Large intestine (tissue), 3 donors: Measurements from ENCODE around the gene SPOCD1. TPM values are rescaled to one million over a fixed set of nuclear protein-coding genes. Genes with fewer than 3 reads are reported as not detected.
A peak's percentile ranks its signal among the peaks of the same experiment; 100 is the strongest.

Experiments
- DNase-seq, 2 donors: peaks; one replicate each; pipeline versions ENCODE4 v3.0.0 to v3.0.0-alpha.2; 2013
- H3K27ac ChIP-seq: one replicate; pipeline ENCODE4 v1.5.1; 2013; ENCODE audit warnings: low read length
- H3K27me3 ChIP-seq: 2 replicates; pipeline ENCODE4 v1.6.1; 2013; ENCODE audit warnings: low read length; ENCODE audit not compliant: control insufficient read depth, insufficient read depth
- H3K36me3 ChIP-seq: 2 replicates; pipeline ENCODE4 v1.6.1; 2013; ENCODE audit warnings: low read length; ENCODE audit not compliant: control insufficient read depth, insufficient read depth
- H3K4me1 ChIP-seq: one replicate; pipeline ENCODE4 v1.6.1; 2013; ENCODE audit warnings: low read length; ENCODE audit not compliant: control insufficient read depth, insufficient read depth
- H3K4me3 ChIP-seq: one replicate; pipeline ENCODE4 v1.5.1; 2013; ENCODE audit warnings: low read length
- H3K9me3 ChIP-seq: one replicate; pipeline ENCODE4 v1.6.1; 2013; ENCODE audit warnings: mild to moderate bottlenecking, low read depth, low read length, moderate library complexity; ENCODE audit not compliant: control insufficient read depth
- WGBS: methylation state at CpG from one replicate; pipeline ENCODE4 v1.1.5; 2013; ENCODE audit warnings: low lambda C conversion rate; ENCODE audit not compliant: insufficient coverage; 5-methylcytosine and 5-hydroxymethylcytosine counted together
- polyA plus RNA-seq: library from polyadenylated mRNA; unstranded; fragments of 120-200 nt; gene quantifications from one replicate; pipeline ENCODE4 v1.2.1, GENCODE V29; 2013

The SPOCD1 gene
- polyA plus RNA-seq, 1 donor = 1.2 TPM

DNA sequence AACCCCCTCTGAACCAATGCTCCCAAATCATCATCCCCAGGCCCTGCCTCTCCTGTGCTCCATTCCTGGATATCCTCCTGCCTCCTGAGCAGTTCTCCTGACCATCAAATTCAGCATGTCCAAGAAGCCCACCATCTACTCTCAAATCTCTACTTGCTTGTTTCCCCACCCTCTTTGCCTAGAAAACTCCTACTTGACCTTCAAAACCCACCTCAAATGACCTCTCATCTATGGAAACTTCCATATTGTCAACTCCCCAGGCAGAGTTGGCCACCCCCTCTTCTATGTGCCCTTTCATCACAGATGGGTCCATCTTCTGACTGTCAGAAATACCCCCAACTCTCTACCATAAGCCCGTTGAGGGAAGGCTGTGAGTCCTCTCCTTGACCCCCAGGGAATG is 68.5 kb downstream of the SPOCD1 start:
- no peak overlapping the region for H3K4me3 ChIP-seq
- H3K27me3 ChIP-seq = no peaks in the 10 kb centered on the region
- no CpG with 5 or more reads among the region's 1 CpG for WGBS
- peaks cover 85% of the 10 kb centered on the region for H3K4me1 ChIP-seq
- H3K9me3 ChIP-seq = no peaks in the 10 kb centered on the region
- DNase-seq = no peak
- H3K36me3 ChIP-seq = no peaks in the 10 kb centered on the region
- peak overlapping the region; percentile 69 for H3K27ac ChIP-seq

DNA sequence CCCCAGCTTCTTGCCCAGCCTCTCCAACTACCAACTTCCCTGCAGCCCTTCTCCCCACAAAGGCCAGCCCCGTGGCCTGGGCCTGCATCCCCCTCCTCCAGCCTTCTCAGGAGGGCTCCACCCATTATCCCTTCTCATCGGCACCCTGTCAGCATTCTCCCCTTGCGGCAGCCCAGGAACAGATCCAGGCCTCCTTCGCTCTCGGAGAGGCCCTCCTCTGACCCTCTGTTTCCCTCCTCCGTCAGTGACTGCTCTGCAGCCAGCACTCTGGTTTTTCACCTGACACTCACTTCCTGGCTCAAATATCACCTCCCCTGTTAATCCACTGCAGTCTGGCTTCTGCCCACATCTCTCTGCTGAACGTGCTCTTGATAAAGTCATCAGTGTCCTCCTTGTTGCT is 69.1 kb downstream of the SPOCD1 start:
- Histone ChIP-seq H3K9me3 (no peaks in the 10 kb centered on the region), H3K36me3 (peaks cover under 1% of the 10 kb centered on the region), H3K27me3 (no peaks in the 10 kb centered on the region), H3K4me3 (no peak overlapping the region), H3K27ac (peak overlapping the region; percentile 63), H3K4me1 (peaks cover 79% of the 10 kb centered on the region)
- no peak for DNase-seq
- 58% methylated on average over 4 of the region's 7 CpGs for WGBS

DNA sequence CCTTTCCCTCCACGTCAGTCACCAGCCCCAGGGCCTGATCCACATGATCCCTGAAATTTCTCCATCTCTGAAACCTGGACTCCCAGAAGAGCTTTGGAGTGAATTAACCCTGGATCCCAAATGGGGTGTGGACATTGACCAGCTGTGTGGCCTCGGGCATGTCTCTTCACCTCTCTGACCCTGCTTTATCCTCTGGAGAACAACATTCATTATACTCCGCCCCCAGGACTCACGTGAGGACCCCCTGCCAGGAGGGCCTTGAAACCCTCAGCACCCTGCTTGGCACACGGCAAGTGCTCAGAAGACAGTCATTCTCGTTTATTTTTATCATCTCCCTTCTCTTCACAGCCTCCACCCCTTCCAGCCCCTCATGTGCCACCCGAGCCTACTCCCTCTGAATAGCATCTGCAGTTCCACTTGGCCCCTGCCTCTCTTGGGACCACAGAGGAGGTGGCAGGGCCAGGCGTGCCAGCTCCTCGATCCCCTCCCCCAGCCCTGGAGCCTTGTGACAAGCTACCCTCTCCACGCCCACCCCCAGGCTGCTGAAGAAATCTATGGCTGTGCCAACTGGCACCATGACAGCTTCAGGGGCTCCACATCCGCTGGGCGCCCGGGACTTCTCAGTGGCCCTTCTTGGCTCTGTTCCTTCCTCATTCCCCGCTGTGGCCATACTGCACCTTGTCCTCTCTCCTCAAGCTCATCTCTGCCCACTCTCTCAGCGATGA is 69.7 kb downstream of the SPOCD1 start:
- Histone ChIP-seq H3K4me3 (no peak overlapping the region), H3K27me3 (no peaks in the 10 kb centered on the region), H3K27ac (peak overlapping the region; percentile 63), H3K36me3 (peaks cover 2% of the 10 kb centered on the region), H3K9me3 (no peaks in the 10 kb centered on the region), H3K4me1 (peaks cover 75% of the 10 kb centered on the region)
- DNase-seq = no peak
- 77% methylated on average over 3 of the region's 15 CpGs for WGBS

DNA sequence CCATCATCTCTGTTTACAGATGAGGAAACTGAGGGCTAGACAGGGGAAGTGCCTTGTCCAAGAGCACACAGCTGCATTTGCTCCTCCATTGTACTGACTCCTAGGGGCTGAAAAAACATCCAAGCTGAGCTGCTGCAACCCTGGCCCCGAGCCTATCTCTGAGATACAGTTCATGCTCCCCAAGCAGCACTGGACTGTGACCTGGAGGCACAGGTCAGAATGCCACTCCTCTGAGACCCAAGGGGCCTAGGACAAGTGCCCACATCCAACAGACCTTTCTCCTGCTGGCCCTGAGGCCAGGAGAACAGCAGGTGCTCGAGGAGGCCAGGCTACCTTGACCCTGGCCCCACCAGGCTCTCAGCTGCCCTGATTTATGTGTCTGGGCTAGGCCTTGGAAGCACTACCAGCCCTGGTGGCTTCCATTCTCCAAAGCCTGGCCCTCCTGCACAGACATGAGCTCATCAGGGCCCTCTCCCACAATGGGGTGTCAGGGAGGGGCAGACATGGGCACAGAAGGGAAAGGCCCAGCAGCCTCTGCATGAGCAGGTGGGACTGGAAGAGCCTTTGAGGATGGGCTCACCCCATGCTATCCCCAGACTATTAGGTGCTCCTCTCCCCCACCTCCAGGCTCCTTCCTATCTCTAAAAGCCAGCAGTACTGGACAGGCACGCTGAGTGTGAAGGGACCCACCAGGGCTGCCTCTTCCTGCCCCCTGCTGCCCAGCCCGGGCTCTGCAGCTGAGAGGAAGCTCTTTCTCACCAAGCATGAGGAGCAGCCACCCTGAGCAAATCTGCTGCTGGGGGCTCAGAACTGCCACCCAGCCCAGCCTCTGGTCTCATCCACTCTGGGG is 70.5 kb downstream of the SPOCD1 start:
- H3K4me1 ChIP-seq = peaks cover 67% of the 10 kb centered on the region
- DNase-seq = peak; percentile 70 to 84
- peaks cover 2% of the 10 kb centered on the region for H3K36me3 ChIP-seq
- no peak overlapping the region for H3K4me3 ChIP-seq
- no peaks in the 10 kb centered on the region for H3K27me3 ChIP-seq
- peak overlapping the region; percentile 63 for H3K27ac ChIP-seq
- H3K9me3 ChIP-seq = no peaks in the 10 kb centered on the region
- no CpG with 5 or more reads among the region's 4 CpGs for WGBS

DNA sequence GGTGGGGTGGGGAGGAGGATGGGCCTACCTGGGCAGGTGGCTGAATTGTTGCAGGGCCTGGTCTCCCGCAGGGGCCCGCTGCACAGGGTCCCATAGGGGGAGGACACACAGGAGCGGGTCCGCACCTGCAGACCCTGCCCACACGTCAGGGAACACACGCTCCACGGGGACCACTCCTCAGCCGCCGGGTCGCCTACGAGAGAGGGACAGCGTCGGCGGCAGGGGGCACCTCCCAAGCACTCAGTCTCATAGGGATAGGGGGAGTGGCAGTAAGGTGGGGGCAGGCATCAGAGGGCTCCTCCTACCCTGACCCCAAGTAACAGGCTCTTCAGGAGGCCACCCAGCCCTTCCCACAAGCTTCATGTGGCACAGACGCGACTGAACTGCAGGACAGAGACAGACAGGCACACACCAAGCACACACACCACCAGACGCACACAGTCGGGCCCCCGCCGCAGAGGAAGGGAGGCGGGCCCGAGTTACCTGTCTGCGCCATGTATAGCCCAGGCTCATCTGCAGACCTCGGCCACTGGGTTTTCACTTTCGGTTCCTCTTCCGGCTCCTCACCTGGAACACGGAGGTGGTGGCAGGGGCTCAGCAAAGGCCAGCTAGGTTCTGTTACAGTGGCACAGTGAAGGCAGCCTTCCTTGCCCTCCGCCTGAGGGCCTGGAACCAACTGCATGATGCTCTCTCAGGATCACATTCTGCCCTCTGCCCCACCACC is 71.5 kb downstream of the SPOCD1 start:
- H3K4me3 ChIP-seq = no peak overlapping the region
- peaks cover 65% of the 10 kb centered on the region for H3K4me1 ChIP-seq
- DNase-seq = no peak
- no CpG with 5 or more reads among the region's 28 CpGs for WGBS
- H3K27ac ChIP-seq = peak overlapping the region; percentile 63
- H3K27me3 ChIP-seq = no peaks in the 10 kb centered on the region
- H3K9me3 ChIP-seq = no peaks in the 10 kb centered on the region
- peaks cover 2% of the 10 kb centered on the region for H3K36me3 ChIP-seq

DNA sequence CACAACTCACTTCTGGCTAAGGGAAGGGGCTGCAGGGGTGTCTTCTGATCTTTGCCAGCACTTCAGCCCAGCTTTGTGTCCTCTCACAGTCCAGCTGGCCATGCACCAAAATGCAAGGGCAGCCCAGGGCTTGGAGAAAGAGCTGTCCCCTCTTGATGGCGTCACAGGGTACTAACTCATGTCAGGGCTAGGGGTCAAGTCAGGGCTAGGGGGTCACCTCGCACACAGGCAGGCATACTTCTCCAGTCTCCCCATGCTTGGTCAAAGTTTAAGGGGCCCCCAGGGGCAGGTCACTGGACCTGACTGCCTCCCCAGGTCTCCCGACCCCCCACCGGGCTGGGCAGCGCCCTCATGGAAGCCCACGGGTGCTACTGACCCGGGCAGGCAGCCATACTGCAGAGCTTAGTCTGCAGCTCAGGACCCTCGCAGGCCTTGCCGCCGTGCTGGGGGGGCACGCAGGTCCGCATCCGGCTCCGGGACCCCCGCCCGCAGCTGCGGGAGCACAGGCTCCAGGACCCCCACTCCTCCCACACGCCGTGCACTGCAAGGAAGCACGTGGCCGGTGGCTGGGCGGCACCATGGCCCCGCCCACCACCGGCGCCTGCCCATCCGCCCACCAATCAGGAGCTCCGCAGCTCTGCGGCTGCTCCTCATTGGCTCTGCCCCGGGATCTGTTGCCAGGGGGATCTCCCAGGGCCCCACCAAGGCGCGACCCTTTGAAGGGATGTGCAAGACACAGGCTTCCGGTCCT is 73.2 kb downstream of the SPOCD1 start:
- no peaks in the 10 kb centered on the region for H3K27me3 ChIP-seq
- WGBS = no CpG with 5 or more reads among the region's 32 CpGs
- no peak overlapping the region for H3K4me3 ChIP-seq
- H3K4me1 ChIP-seq = peaks cover 52% of the 10 kb centered on the region
- no peak overlapping the region for H3K27ac ChIP-seq
- no peak for DNase-seq
- H3K9me3 ChIP-seq = no peaks in the 10 kb centered on the region
- H3K36me3 ChIP-seq = peaks cover 16% of the 10 kb centered on the region

Other genes with a start within 250 kb of the SPOCD1 start
- 37.7 TPM for gene TINAGL1, start 239.5 kb downstream of the SPOCD1 start, polyA plus RNA-seq
- 0.81 TPM for gene HCRTR1, start 198.3 kb downstream of the SPOCD1 start, polyA plus RNA-seq
- 57.4 TPM for gene PEF1, start 171.1 kb downstream of the SPOCD1 start, polyA plus RNA-seq
- gene COL16A1, start 112.0 kb downstream of the SPOCD1 start, polyA plus RNA-seq = 188 TPM
- 56.1 TPM for gene ADGRB2, start 51.7 kb downstream of the SPOCD1 start, polyA plus RNA-seq
- 188 TPM for gene PTP4A2, start 122.3 kb upstream of the SPOCD1 start, polyA plus RNA-seq
- 130 TPM for gene KHDRBS1, start 197.8 kb upstream of the SPOCD1 start, polyA plus RNA-seq